ENCODE data around the gene MCTP1. TPM values are rescaled to one million over a fixed set of nuclear protein-coding genes. Genes with fewer than 3 reads are reported as not detected.

The MCTP1 gene
- total RNA-seq, 4 donors from 2014 or later, result 28.7 to 117 (median 48.2) TPM

GRCh38 chr5:94675965-94676618 is 608.8 kb downstream of the MCTP1 start:
- 86 to 87% methylated on average over 4 of the region's 4 CpGs for WGBS, 2 donors
- TF ChIP-seq EP300 (IDR thresholded peaks at IDR 0.05) (no peak), CTCF (IDR thresholded peaks at IDR 0.05) (no peak), POLR2A (IDR thresholded peaks at IDR 0.05) (no peak)

GRCh38 chr5:94674490-94675382 is 610.2 kb downstream of the MCTP1 start:
- WGBS, 2 donors, result 93 to 96% methylated on average over 1 of the region's 1 CpG
- no peak overlapping the region for H3K4me3 ChIP-seq
- H3K9me3 ChIP-seq, result no peaks in the 10 kb centered on the region
- H3K27me3 ChIP-seq, result no peaks in the 10 kb centered on the region
- TF ChIP-seq CTCF (IDR thresholded peaks at IDR 0.05), result no peak
- no peak for TF ChIP-seq POLR2A (IDR thresholded peaks at IDR 0.05)
- no peak for TF ChIP-seq EP300 (IDR thresholded peaks at IDR 0.05)
- peaks cover 0 to 6% (median 0%) of the 10 kb centered on the region in 3 donors for H3K36me3 ChIP-seq
- no peak overlapping the region for H3K27ac ChIP-seq
- DNase-seq (ENCODE audit: low spot score in 2 of 2), result no peak
- H3K4me1 ChIP-seq, result no peaks in the 10 kb centered on the region

More at GRCh38 chr5:94675965-94676618, 608.8 kb downstream of the MCTP1 start:
- Histone ChIP-seq H3K27me3 (no peaks in the 10 kb centered on the region), H3K4me3 (no peak overlapping the region), H3K36me3 (peaks cover 0 to 6% (median 0%) of the 10 kb centered on the region in 3 donors), H3K9me3 (no peaks in the 10 kb centered on the region), H3K4me1 (no peaks in the 10 kb centered on the region), H3K27ac (no peak overlapping the region)
- DNase-seq (ENCODE audit: low spot score in 2 of 2), result no peak

DNA sequence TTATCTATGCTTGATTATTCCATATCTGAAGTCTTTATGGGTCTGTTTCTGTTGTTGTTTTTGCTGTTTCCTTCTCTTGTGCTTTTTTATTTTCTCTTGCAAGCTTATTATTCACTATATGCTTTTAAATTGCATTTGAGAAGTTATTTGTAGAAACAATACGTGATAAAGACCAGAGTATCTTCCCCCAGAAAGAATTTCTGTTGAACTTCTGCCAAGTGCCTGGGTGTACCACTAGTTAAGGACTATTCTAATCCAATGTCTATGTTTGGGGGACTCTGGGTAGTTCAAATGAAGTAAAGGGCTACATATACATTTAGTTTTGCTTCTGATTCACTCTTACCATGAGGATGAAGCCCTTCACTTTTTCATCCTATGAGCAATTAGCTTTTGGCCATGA is 612.1 kb downstream of the MCTP1 start:
- Histone ChIP-seq H3K27me3 (no peaks in the 10 kb centered on the region), H3K27ac (no peak overlapping the region), H3K4me3 (no peak overlapping the region), H3K9me3 (no peaks in the 10 kb centered on the region), H3K36me3 (peaks cover 0 to 6% (median 0%) of the 10 kb centered on the region in 3 donors), H3K4me1 (no peaks in the 10 kb centered on the region)
- no peak for TF ChIP-seq POLR2A (IDR thresholded peaks at IDR 0.05)
- no peak for TF ChIP-seq CTCF (IDR thresholded peaks at IDR 0.05)
- no peak for TF ChIP-seq EP300 (IDR thresholded peaks at IDR 0.05)
- no peak for DNase-seq (ENCODE audit: low spot score in 2 of 2)
- 46 to 54% methylated on average over 1 of the region's 1 CpG for whole genome bisulfite sequencing, 2 donors

GRCh38 chr5:94670726-94671125 is 614.2 kb downstream of the MCTP1 start:
- H3K27me3 ChIP-seq, result no peaks in the 10 kb centered on the region
- DNase-seq (ENCODE audit: low spot score in 2 of 2), result no peak
- H3K4me3 ChIP-seq, result no peak overlapping the region
- no peaks in the 10 kb centered on the region for H3K4me1 ChIP-seq
- 83 to 96% methylated on average over 1 of the region's 1 CpG for WGBS, 2 donors
- H3K27ac ChIP-seq, result no peak overlapping the region
- H3K9me3 ChIP-seq, result no peaks in the 10 kb centered on the region
- peaks cover 0 to 10% (median 0%) of the 10 kb centered on the region in 3 donors for H3K36me3 ChIP-seq
- no peak for TF ChIP-seq POLR2A (IDR thresholded peaks at IDR 0.05)
- TF ChIP-seq CTCF (IDR thresholded peaks at IDR 0.05), result no peak
- no peak for TF ChIP-seq EP300 (IDR thresholded peaks at IDR 0.05)

- Histone ChIP-seq H3K27ac (no peak overlapping the region), H3K4me1 (no peaks in the 10 kb centered on the region), H3K27me3 (no peaks in the 10 kb centered on the region), H3K36me3 (peaks cover 0 to 27% (median 0%) of the 10 kb centered on the region in 3 donors), H3K9me3 (no peaks in the 10 kb centered on the region), H3K4me3 (no peak overlapping the region)
- DNase-seq (ENCODE audit: low spot score in 2 of 2), result no peak
- TF ChIP-seq POLR2A (IDR thresholded peaks at IDR 0.05) (no peak), EP300 (IDR thresholded peaks at IDR 0.05) (no peak), CTCF (IDR thresholded peaks at IDR 0.05) (no peak)
- WGBS, 2 donors, result 95 to 98% methylated on average over 3 of the region's 3 CpGs
Observed at GRCh38 chr5:94667937-94668336, 617.0 kb downstream of the MCTP1 start.

All from tibial nerve (tissue), 4 donors.